ENCODE data around the gene HNF4A. TPM values are rescaled to one million over a fixed set of nuclear protein-coding genes. Genes with fewer than 3 reads are reported as not detected.
A peak's percentile ranks its signal among the peaks of the same experiment; 100 is the strongest.

The HNF4A gene
- total and polyA plus RNA-seq, 11 donors = 0.03 TPM; not detected in 10

- Histone ChIP-seq H3K4me1 (peaks cover 0 to 20% (median 11%) of the 10 kb centered on the region in 12 donors), H3K36me3 (peaks cover 0 to 9% (median 7%) of the 10 kb centered on the region in 9 donors), H3K27me3 (no peaks in the 10 kb centered on the region), H3K27ac (peak overlapping the region in 11 of 12 donors; percentile 83 to 97 (median 92)), H3K4me3 (peak overlapping the region; percentile 60 to 90 (median 76)), H3K9me3 (no peaks in the 10 kb centered on the region)
- ATAC-seq = peak in 2 of 4 donors; percentile 3 to 4
- TF ChIP-seq POLR2A (IDR thresholded peaks at IDR 0.05) (no peak), CTCF (IDR thresholded peaks at IDR 0.05) (no peak)
- 20 to 30% (median 24%) methylated on average over 2 of the region's 2 CpGs for WGBS, 4 donors
- intact Hi-C loops (cut with DNase I) = loop anchor here in 6 of 10 donors (5.0 to 10.0 kb wide), 5 partner anchors 47 to 142 kb away; partner anchors contain the start of gene SERINC3 (in 2 of the 6)
- DNase-seq = no peak
Observed at GRCh38 chr20:44475372-44475693, 119.8 kb downstream of the HNF4A start.

GRCh38 chr20:44475694-44476560 is 120.4 kb downstream of the HNF4A start, which contains the start of gene TTPAL:
TSS of gene TTPAL (plus strand) at chr20:44475874. CDS start at chr20:44480000, 4,126 bp downstream.
- Histone ChIP-seq H3K36me3 (peaks cover 0 to 15% (median 11%) of the 10 kb centered on the region in 9 donors), H3K27me3 (no peaks in the 10 kb centered on the region), H3K9me3 (no peaks in the 10 kb centered on the region), H3K4me1 (peaks cover 0 to 20% (median 11%) of the 10 kb centered on the region in 12 donors), H3K4me3 (peak within 1 kb of the TSS; percentile 60 to 90 (median 76)), H3K27ac (peak within 1 kb of the TSS; percentile 58 to 97 (median 90))
- 3 to 16% (median 5%) methylated on average over 18 to 55 of the region's 55 CpGs for WGBS, 4 donors
- intact Hi-C loops (cut with DNase I) = loop anchor here in 6 of 10 donors (5.0 to 10.0 kb wide), 5 partner anchors 46 to 141 kb away; partner anchors contain the start of gene SERINC3 (in 2 of the 6)
- ATAC-seq = peak; percentile 93 to 98 (median 98)
- peak; percentile 88 to 98 for TF ChIP-seq POLR2A (IDR thresholded peaks at IDR 0.05)
- peak in 10 of 12 donors; percentile 17 to 62 (median 40) for TF ChIP-seq CTCF (IDR thresholded peaks at IDR 0.05)
- DNase-seq = peak; percentile 88 to 94 (median 91)

- 87 to 98% (median 93%) methylated on average over 3 of the region's 3 CpGs for WGBS, 4 donors
- Histone ChIP-seq H3K4me3 (no peak overlapping the region), H3K36me3 (peaks cover 0 to 27% (median 22%) of the 10 kb centered on the region in 9 donors), H3K27ac (no peak overlapping the region), H3K27me3 (no peaks in the 10 kb centered on the region), H3K4me1 (peaks cover 0 to 20% (median 11%) of the 10 kb centered on the region in 12 donors), H3K9me3 (no peaks in the 10 kb centered on the region)
- ATAC-seq (no peak), DNase-seq (no peak)
- TF ChIP-seq POLR2A (IDR thresholded peaks at IDR 0.05) = no peak
- intact Hi-C loops (cut with DNase I) = loop anchor here in 6 of 10 donors (5.0 to 10.0 kb wide), 5 partner anchors 45 to 140 kb away; partner anchors contain the start of gene SERINC3 (in 2 of the 6)
Observed at GRCh38 chr20:44477151-44477550, 121.7 kb downstream of the HNF4A start.

GRCh38 chr20:44478206-44478605 is 122.7 kb downstream of the HNF4A start:
- no peaks in the 10 kb centered on the region for H3K27me3 ChIP-seq
- H3K4me3 ChIP-seq = no peak overlapping the region
- WGBS, 4 donors = 75 to 81% (median 76%) methylated on average over 6 of the region's 6 CpGs
- H3K4me1 ChIP-seq = peaks cover 0 to 20% (median 11%) of the 10 kb centered on the region in 12 donors
- H3K27ac ChIP-seq = no peak overlapping the region
- DNase-seq = no peak
- no peak for ATAC-seq
- intact Hi-C loops (cut with DNase I) = loop anchor here in 6 of 10 donors (5.0 to 10.0 kb wide), 5 partner anchors 44 to 139 kb away; partner anchors contain the start of gene SERINC3 (in 2 of the 6)
- H3K36me3 ChIP-seq = peaks cover 0 to 38% (median 29%) of the 10 kb centered on the region in 9 donors
- TF ChIP-seq POLR2A (IDR thresholded peaks at IDR 0.05) = no peak
- TF ChIP-seq CTCF (IDR thresholded peaks at IDR 0.05) = no peak
- H3K9me3 ChIP-seq = no peaks in the 10 kb centered on the region
